Ovary (tissue), 3 donors: Measurements from ENCODE around the gene TMBIM4.
"Not testable (repeated sequence)": the region's sequence is repeated elsewhere in the genome, so short reads cannot be mapped to it uniquely, and the experiment has no call there.

Experiments used
- POLR2A ChIP-seq: fragments of 450-650 bp; IDR thresholded peaks from one replicate; pipeline ENCODE4 v1.6.1; 2017; ENCODE audit warnings: antibody characterized with exemption, mild to moderate bottlenecking, moderate library complexity
- TF ChIP-seq, protein P1 (sequence below), 3 donors: fragments of 450-650 bp in 2 of 3; fragments of 200-600 bp in 1 of 3; IDR thresholded peaks; one replicate each; pipeline versions ENCODE4 v1.5.1 to v1.8.0; 2016 to 2022; ENCODE audit warnings: antibody characterized with exemption in 3 of 3, mild to moderate bottlenecking in 1 of 3
- donor health status: DM: no; HTN: no; CAD: no.

DNA sequence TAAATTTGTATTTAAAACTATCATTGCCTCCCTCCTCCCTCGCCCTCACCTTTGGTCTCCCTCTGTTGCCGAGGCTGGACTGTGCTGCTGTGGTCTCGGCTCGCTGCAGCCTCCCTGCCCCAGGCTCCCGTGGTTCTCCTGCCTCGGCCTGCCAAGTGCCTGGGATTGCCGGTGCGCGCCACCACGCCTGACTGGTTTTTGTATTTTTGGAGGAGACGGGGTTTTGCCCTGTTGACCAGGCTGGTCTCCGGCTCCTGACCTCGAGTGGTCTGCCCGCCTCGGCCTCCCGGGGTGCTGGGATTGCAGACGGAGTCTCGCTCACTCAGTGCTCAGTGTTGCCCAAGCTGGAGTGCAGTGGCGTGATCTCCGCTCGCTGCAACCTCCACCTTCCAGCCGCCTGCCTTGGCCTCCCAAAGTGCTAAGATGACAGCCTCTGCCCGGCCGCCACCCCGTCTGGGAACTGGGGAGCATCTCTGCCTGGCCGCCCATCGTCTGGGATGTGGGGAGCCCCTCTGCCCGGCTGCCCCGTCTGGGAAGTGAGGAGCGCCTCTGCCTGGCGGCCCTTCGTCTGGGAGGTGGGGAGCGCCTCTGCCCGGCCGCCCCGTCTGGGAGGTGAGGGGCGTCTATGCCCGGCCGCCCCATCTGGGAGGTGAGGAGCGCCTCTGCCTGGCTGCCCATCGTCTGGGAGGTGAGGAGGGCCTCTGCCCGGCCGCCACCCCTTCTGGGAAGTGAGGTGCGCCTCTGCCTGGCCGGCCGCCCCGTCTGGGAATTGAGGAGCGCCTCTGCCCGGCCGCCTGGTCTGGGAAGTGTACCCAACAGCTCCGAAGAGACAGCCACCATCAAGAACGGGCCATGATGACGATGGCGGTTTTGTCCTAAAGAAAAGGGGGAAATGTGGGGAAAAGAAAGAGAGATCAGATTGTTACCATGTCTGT is 4.9 kb upstream of the TMBIM4 start:
- TF ChIP-seq, protein P1, sequence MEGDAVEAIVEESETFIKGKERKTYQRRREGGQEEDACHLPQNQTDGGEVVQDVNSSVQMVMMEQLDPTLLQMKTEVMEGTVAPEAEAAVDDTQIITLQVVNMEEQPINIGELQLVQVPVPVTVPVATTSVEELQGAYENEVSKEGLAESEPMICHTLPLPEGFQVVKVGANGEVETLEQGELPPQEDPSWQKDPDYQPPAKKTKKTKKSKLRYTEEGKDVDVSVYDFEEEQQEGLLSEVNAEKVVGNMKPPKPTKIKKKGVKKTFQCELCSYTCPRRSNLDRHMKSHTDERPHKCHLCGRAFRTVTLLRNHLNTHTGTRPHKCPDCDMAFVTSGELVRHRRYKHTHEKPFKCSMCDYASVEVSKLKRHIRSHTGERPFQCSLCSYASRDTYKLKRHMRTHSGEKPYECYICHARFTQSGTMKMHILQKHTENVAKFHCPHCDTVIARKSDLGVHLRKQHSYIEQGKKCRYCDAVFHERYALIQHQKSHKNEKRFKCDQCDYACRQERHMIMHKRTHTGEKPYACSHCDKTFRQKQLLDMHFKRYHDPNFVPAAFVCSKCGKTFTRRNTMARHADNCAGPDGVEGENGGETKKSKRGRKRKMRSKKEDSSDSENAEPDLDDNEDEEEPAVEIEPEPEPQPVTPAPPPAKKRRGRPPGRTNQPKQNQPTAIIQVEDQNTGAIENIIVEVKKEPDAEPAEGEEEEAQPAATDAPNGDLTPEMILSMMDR (IDR thresholded peaks at IDR 0.05): not testable (repeated sequence)
- not testable (repeated sequence) for TF ChIP-seq POLR2A
